ENCODE measurements around the gene KLHL26.
A peak's percentile ranks its signal among the peaks of the same experiment; 100 is the strongest.

KLHL26 gene

DNA sequence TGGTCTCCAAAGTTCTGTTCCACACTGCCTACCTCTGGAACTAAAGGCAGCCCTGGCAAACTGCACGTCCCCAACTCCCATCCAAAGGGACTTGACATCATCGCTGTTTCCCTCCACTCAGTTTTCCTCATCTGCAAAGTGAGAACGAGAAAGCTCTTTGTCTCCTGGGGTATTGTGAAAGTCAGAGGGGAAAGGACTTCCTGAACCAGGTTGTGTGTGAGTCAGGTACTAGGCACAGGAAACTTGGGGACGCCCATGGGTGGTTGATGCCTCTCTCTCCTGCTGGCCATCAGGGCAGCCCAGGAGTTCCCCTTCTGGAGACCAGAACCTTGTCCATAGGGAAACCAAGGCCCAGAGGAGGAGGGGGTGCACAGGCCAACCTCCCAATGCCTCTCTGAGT lies 35.0 kb upstream of the KLHL26 start:
- no peak for DNase-seq

GRCh38 chr19:18603255-18603957 lies 33.4 kb upstream of the KLHL26 start:
- DNase-seq = peak in 1 of 3 experiments; percentile 22

GRCh38 chr19:18603958-18604819 lies 32.6 kb upstream of the KLHL26 start:
- no peak for DNase-seq

DNA sequence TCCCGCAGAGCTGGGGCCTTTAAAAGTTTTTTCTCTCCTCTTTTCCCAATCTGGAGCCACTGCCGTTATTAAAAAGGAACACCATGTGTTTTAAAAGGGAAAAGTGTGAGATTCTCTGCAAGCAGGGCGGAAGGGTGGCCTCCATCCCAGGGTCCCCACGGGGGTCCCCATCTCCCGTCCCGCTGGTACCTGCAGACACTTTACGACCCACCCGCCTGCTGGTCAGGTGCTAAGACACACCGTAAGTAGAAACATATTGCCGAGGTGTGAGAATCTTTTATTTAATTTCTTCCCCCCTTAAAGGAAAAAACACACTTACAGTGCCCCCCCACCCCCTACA lies 32.0 kb upstream of the KLHL26 start:
- no peak for DNase-seq

GRCh38 chr19:18605196-18605545 lies 31.7 kb upstream of the KLHL26 start:
- no peak for DNase-seq

- DNase-seq = peak in 2 of 3 experiments; percentile 23 to 37
These were observed 31.1 kb upstream of the KLHL26 start for GRCh38 chr19:18605546-18606280.

GRCh38 chr19:18606281-18607225 lies 30.3 kb upstream of the KLHL26 start, which contains the start of gene CRLF1:
CRLF1 (minus strand) TSS chr19:18606799; CDS start chr19:18606656, 143 bp downstream.
- DNase-seq = peak in 2 of 3 experiments; percentile 27 to 38

DNA sequence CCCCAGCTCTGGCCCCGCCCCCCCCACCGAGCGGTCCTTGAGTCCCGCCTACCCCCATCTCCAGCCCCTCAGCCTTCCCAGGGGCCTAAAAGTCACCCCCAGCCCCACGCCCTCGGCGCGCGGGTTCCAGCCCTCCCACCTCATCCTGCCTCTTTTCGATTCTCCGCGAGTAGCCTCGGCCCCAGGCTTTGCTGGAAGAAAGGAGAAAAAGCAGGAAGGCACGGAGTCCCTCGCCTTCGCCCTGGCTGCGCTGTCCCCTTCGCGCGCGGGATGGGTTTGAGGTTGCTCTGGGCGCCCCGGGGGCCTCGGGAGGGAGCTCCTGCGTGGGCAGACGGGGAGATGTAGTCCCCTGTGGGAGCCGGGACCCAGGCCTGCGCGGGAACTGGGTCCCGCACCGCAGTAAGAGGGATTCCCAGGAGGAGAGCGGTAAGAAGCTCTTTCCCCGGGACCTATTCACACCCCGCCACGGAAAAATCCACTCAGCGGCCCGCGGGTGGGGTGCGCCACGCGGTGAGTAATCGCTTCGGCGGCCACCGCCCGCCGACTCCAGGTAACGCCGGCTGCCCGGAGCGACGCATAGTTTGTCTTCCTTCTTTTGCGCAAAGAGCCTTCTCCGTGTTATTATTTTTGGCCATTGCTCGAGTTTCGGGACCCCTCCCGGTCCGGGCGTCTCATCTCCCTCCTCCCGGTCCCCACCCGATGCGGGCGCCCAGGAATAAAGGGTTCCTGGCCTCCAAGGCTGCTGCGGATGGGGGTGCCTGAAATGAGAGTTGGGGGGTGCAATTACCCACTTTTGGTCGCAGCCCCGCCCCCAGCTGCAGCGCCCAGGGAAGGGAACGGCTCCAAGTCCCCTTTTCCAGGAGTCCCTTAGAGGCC lies 29.4 kb upstream of the KLHL26 start:
- DNase-seq = peak in 1 of 3 experiments; percentile 9

DNA sequence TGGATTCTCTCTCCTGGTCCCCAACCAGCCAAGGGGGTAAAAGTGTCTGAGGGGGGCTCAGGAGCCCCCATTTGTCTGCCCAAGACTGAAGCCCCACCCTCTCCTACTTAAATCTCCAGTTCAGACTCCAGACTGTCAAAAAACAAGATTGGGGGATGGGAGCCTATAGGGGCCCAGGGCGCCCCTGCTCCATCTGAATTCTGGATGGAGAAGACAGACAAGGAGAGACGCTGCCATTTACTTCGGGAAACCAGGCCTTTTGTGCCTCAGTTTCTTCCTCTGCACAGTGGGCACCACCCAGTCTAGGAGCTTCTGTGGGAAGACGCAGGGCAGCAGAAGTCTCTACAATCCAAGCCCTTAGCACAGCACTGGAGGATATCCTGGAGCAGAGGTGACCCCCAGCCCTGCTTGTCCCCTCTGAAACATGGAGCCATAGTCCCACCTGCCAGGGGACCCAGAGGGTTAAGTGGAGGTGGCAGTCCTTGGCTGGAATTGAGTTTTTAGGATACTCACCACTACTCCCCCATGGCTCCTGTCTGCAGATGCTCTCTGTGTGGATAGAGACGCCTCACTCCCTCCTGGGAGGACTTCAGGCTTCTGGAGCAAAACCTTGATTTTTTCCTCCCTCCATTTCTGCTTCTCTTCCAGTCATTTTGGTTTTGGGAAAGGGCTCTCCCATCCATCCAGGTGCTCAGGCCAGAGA lies 28.6 kb upstream of the KLHL26 start:
- no peak for DNase-seq

- no peak for DNase-seq
These were observed 27.8 kb upstream of the KLHL26 start for GRCh38 chr19:18608805-18609716.

DNA sequence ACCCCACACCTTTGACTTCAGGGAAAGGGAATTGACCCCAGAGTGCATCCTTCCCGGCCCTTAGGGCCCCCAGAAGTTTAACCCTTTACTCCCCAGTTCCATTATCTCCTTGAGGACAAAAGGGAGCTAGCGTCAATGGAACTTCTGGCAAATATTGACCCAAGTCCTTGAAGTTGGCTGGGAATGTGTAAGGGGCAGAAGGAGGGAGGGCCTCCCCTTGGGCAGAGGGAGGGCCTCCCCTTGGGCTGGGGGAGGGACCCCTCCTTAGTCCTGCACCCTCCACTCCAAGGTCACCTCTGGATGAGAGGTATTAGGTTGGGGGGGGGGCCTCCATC lies 27.1 kb upstream of the KLHL26 start:
- no peak for DNase-seq

DNA sequence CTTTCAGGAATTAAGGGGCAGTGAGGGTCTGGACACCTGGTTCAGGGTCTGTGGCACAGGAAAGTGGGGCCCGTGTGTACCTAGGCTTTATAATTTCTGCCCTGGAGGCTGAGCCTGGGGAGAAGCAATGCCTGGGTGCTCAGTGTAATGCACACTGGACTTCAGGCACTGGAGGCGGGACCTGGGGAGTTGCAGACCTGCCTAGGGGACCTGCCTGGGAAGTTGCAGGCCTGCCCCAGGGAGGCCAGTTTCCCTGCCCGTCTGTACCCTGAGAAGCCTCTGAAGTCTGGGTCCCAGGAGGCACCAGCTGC lies 26.6 kb upstream of the KLHL26 start:
- DNase-seq = no peak

GRCh38 chr19:18610556-18611326 lies 26.1 kb upstream of the KLHL26 start:
- no peak for DNase-seq

GRCh38 chr19:18611327-18612050 lies 25.3 kb upstream of the KLHL26 start:
- peak in 2 of 3 experiments; percentile 29 to 35 for DNase-seq

GRCh38 chr19:18612051-18612771 lies 24.6 kb upstream of the KLHL26 start:
- DNase-seq = peak in 1 of 3 experiments; percentile 55

DNA sequence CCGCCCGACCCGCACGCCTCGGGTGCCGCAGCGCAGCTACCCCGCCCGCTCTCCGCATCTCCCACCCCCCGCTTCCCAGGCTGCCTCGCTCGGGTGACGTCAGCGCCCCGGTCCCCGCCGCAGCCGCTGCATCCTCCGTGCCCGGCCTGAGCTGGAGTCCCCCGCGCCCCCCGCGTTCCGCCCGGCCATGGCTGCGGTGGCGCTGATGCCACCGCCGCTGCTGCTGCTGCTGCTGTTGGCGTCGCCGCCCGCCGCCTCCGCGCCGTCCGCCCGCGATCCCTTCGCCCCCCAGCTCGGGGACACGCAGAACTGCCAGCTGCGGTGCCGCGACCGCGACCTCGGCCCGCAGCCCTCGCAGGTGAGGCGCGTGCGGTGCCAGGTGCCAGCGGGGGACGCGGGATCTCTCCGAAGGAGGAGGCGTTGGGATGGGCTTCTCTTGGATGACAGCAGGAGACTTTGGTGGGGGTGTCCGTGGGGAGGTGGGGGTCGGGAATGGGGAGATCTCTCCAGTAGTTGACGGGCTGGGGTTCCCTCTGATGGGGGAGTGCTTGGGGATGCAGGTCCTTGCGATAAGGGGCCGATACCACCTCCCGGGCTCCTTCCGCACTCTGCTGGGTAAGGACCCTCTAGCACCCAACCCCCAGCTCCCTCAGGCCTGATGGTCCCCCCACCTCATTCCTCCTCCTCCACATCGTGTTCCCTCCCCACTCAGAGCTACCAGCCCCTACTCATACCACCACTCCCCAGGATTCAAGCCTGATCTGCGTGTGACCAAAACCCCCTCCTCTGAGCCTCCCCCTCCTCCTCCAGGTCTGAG lies 23.8 kb upstream of the KLHL26 start, which contains the start of gene TMEM59L:
TMEM59L (plus strand) TSS at position 99 of the 817 bp plus-strand sequence; CDS start at position 188, 89 bp downstream.
- DNase-seq = peak in 2 of 3 experiments; percentile 55

All from NCI-H1417 (cell line).